Tibial artery (tissue), 4 donors: Measurements from ENCODE around the gene EHBP1.

Experiments
- DNase-seq, 2 donors: peaks; one replicate each; pipeline ENCODE4 v3.0.0-alpha.2; 2019
- H3K27ac ChIP-seq, 2 donors: fragments of 200-600 bp; sonication (generic) in 1 of 2; 1 replicate in 1 of 2; 2 replicates in 1 of 2; pipeline ENCODE4 v1.5.1; 2018 to 2019; ENCODE audit warnings: mild to moderate bottlenecking in 1 of 2
- H3K27me3 ChIP-seq, 2 donors: fragments of 200-600 bp; sonication (generic) in 1 of 2; one replicate each; pipeline versions ENCODE4 v1.5.1 to v1.6.0; 2016 to 2019
- H3K36me3 ChIP-seq, 3 donors: fragments of 200-600 bp; sonication (generic) in 2 of 3; one replicate each; pipeline ENCODE4 v1.5.1; 2016 to 2019; ENCODE audit warnings: mild to moderate bottlenecking in 2 of 3
- H3K4me1 ChIP-seq, 4 donors: fragments of 200-600 bp; sonication (generic) in 2 of 4; 1 replicate in 3 of 4; 2 replicates in 1 of 4; pipeline ENCODE4 v1.5.1; 2016 to 2019
- H3K4me3 ChIP-seq, 2 donors: fragments of 200-600 bp; sonication (generic) in 1 of 2; 1 replicate in 1 of 2; 2 replicates in 1 of 2; pipeline ENCODE4 v1.5.1; 2018 to 2019; ENCODE audit warnings: mild to moderate bottlenecking in 2 of 2
- H3K9me3 ChIP-seq, 3 donors: fragments of 200-600 bp; sonication (generic) in 1 of 3; one replicate each; pipeline ENCODE4 v1.5.1; 2016 to 2019
- CTCF ChIP-seq, 2 experiments: fragments of 200-600 bp in 1 of 2; fragments of 450-650 bp in 1 of 2; IDR thresholded peaks; one replicate each; pipeline ENCODE4 v1.5.1; 2017 to 2019; ENCODE audit warnings: antibody characterized with exemption in 2 of 2, mild to moderate bottlenecking in 1 of 2, moderate library complexity in 1 of 2
- intact Hi-C: fragments of 100-400 bp; cut with DNase I; formaldehyde crosslinking; loops from one replicate; pipeline ENCODE4 v1.15.0; 2023; ENCODE audit warnings: low total_unique reads

The EHBP1 gene

DNA sequence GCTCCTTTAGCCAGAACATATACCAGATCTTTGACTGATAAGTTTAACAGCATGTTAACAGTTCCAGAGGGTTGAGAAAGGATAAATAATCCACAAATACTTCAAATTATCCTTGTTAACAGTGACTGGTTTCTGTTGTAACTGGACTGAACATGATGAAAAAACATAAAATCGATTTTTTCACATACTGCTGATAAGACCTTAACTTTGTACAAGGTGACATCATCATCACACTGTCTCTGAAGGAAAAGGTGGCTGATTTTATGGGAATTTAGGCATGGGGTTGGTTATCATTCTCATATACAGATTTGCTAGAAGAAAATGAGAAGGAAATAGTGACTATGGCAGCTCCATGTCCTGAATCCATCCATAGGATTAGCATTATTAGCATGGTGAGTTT, 381.2 kb downstream of the EHBP1 start:
- no peak for DNase-seq
- intact Hi-C loops = no loop called here
- H3K4me1 ChIP-seq = no peaks in the 10 kb centered on the region
- no peak overlapping the region for H3K4me3 ChIP-seq
- H3K9me3 ChIP-seq = no peaks in the 10 kb centered on the region
- no peak for TF ChIP-seq CTCF (IDR thresholded peaks at IDR 0.05)
- no peak overlapping the region for H3K27ac ChIP-seq
- H3K36me3 ChIP-seq = no peaks in the 10 kb centered on the region
- no peaks in the 10 kb centered on the region for H3K27me3 ChIP-seq

DNA sequence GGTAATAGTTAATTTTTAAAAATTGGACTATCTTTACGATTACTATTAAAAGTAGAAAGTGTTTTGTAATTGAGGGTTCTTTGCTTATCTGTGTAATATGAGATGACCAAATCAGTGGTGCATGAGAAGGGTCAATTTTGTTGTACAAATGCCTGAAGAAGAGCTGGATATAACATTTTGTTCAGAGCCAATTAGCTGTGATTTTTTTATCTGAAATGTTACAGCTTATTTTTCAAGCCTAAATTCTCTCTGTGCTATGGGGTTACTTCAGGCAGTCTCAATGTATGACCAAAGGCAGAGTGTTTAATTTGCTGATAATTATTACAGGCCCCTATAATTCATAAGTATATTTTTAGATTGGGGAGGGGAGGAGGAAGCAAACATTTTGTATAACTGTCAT, 386.9 kb downstream of the EHBP1 start:
- no peaks in the 10 kb centered on the region for H3K36me3 ChIP-seq
- H3K4me1 ChIP-seq = no peaks in the 10 kb centered on the region
- no peaks in the 10 kb centered on the region for H3K9me3 ChIP-seq
- intact Hi-C loops = no loop called here
- DNase-seq = no peak
- no peak overlapping the region for H3K27ac ChIP-seq
- no peak overlapping the region for H3K4me3 ChIP-seq
- TF ChIP-seq CTCF (IDR thresholded peaks at IDR 0.05) = no peak
- no peaks in the 10 kb centered on the region for H3K27me3 ChIP-seq

- Histone ChIP-seq H3K36me3 (no peaks in the 10 kb centered on the region), H3K27ac (no peak overlapping the region), H3K4me3 (no peak overlapping the region), H3K27me3 (no peaks in the 10 kb centered on the region), H3K4me1 (no peaks in the 10 kb centered on the region), H3K9me3 (no peaks in the 10 kb centered on the region)
- TF ChIP-seq CTCF (IDR thresholded peaks at IDR 0.05) = no peak
- no peak for DNase-seq
- intact Hi-C loops = no loop called here
Observed at GRCh38 chr2:63092857-63093256, 387.3 kb downstream of the EHBP1 start.

DNA sequence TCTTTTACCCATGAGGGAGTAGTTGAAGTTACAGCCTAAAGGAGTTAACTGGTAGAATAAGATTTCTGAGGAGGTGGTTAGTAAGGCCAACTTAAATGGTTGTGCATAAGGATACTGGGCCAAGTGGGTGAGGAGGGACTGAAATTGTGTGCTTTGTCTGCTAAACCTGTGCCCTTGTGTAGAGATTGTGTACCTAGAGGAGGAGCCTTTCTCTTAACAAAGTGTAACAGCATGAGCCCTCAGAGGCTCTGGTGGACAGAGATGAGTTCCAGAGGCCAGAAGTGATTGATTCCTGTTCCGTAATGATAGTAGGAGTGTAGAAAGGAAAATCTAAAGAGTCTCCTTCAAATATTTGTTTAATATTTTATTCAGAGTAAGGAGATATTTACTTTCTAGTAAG, 388.0 kb downstream of the EHBP1 start:
- H3K4me3 ChIP-seq = no peak overlapping the region
- H3K27ac ChIP-seq = no peak overlapping the region
- intact Hi-C loops = no loop called here
- H3K9me3 ChIP-seq = no peaks in the 10 kb centered on the region
- H3K4me1 ChIP-seq = no peaks in the 10 kb centered on the region
- no peaks in the 10 kb centered on the region for H3K27me3 ChIP-seq
- H3K36me3 ChIP-seq = no peaks in the 10 kb centered on the region
- no peak for DNase-seq
- no peak for TF ChIP-seq CTCF (IDR thresholded peaks at IDR 0.05)
